Suppressor macrophage treated with lipopolysaccharide for 4 hours (primary cell): ENCODE results near the gene PRKAR1B.

Experiments
- DNase-seq: peaks from one replicate; pipeline ENCODE4 v3.0.0-alpha.2; 2020

Gene PRKAR1B

GRCh38 chr7:716636-717035, 10.4 kb downstream of the PRKAR1B start:
- no peak for DNase-seq

- no peak for DNase-seq
Measured at GRCh38 chr7:716222-716621, 10.9 kb downstream of the PRKAR1B start.

- DNase-seq: no peak
Measured at GRCh38 chr7:714251-714671, 12.8 kb downstream of the PRKAR1B start.

- DNase-seq: no peak
Measured at GRCh38 chr7:713488-714230, 13.4 kb downstream of the PRKAR1B start.

- DNase-seq: no peak
Measured at GRCh38 chr7:713139-713457, 14.0 kb downstream of the PRKAR1B start.

- no peak for DNase-seq
Measured at GRCh38 chr7:712381-713138, 14.5 kb downstream of the PRKAR1B start.

GRCh38 chr7:711922-712380, 15.1 kb downstream of the PRKAR1B start:
- DNase-seq: no peak

GRCh38 chr7:711093-711921, 15.8 kb downstream of the PRKAR1B start:
- DNase-seq: no peak

GRCh38 chr7:710161-710560, 16.9 kb downstream of the PRKAR1B start:
- DNase-seq: no peak

GRCh38 chr7:707296-708000, 19.6 kb downstream of the PRKAR1B start:
- no peak for DNase-seq

GRCh38 chr7:706721-707120, 20.4 kb downstream of the PRKAR1B start:
- DNase-seq: no peak

- no peak for DNase-seq
Measured at GRCh38 chr7:703049-703448, 24.0 kb downstream of the PRKAR1B start.

- DNase-seq: no peak
Measured at GRCh38 chr7:701086-701671, 25.9 kb downstream of the PRKAR1B start.

- no peak for DNase-seq
Measured at GRCh38 chr7:699476-700170, 27.5 kb downstream of the PRKAR1B start.

- no peak for DNase-seq
Measured at GRCh38 chr7:698515-699475, 28.3 kb downstream of the PRKAR1B start.

GRCh38 chr7:696812-697551, 30.1 kb downstream of the PRKAR1B start:
- no peak for DNase-seq

- no peak for DNase-seq
Measured at GRCh38 chr7:696426-696811, 30.7 kb downstream of the PRKAR1B start.

GRCh38 chr7:693280-693679, 33.8 kb downstream of the PRKAR1B start:
- DNase-seq: no peak

- no peak for DNase-seq
Measured at GRCh38 chr7:691361-692045, 35.6 kb downstream of the PRKAR1B start.
